Measurements from ENCODE around the gene CHD6. TPM values are rescaled to one million over a fixed set of nuclear protein-coding genes. Genes with fewer than 3 reads are reported as not detected.

Gene CHD6
- total RNA-seq, 1 experiment from 2014 or later = 26.6 TPM

DNA sequence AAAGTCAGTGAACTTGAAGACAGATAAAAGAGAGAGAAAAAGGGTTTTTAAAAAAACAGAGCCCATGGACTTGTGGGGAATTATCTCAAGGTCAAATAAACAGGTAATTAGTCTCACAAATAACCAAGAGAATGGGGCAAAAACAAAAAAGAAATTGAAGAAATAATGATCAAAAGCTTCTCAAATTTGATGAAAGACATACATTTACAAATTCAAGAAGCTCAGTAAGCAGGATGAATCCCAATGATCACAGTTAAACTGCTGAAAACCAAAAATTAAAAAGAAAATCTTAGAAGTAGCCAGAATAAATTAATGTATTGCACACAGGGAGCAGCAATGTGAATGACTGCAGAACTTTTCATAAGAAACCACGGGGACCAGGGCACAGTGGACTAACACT, 139.1 kb downstream of the CHD6 start (continued):
- TF ChIP-seq FOSL1 (IDR thresholded peaks at IDR 0.05; ENCODE audit: low read depth) (no peak), ATF3 (IDR thresholded peaks at IDR 0.05) (no peak), CBX3 (IDR thresholded peaks at IDR 0.05; ENCODE audit: low read depth) (no peak), CEBPB (IDR thresholded peaks at IDR 0.05; ENCODE audit: low read depth) (no peak)

DNA sequence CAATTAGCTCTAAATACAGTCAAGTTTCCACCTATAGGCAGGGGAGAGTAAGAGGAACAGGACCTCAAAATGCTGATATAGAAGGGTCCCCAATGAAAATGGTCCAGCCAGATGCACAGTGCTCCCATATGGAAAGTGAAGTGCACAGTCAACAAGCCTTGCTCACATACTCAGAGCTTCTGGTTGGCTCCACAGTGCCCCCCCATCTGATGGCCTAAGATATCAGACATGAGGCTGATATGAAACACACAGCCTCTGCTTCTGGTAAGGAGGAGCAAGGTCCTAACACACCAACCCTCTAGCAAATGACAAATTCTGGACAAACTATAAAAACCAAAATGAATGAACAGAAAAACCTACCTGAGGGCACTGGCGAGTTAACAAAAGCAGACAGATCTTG, 140.2 kb downstream of the CHD6 start:
- TF ChIP-seq RAD21 (IDR thresholded peaks at IDR 0.05; ENCODE audit: low read depth) (no peak), SP1 (IDR thresholded peaks at IDR 0.05; ENCODE audit: low read depth) (no peak), SIN3A (IDR thresholded peaks at IDR 0.05; ENCODE audit: low read depth) (no peak), EGR1 (IDR thresholded peaks at IDR 0.05; ENCODE audit: low read depth) (no peak), YY1 (IDR thresholded peaks at IDR 0.05; ENCODE audit: extremely low read depth, insufficient replicate concordance, low read depth, low read length) (no peak), EZH2 (IDR thresholded peaks at IDR 0.05) (no peak), ELF1 (IDR thresholded peaks at IDR 0.05; ENCODE audit: borderline replicate concordance, low read depth) (no peak), JUND (IDR thresholded peaks at IDR 0.05) (no peak), ZFX (IDR thresholded peaks at IDR 0.05) (no peak), ZNF274 (IDR thresholded peaks at IDR 0.05; ENCODE audit: low read depth, low read length) (no peak)
- TF ChIP-seq, protein P1, sequence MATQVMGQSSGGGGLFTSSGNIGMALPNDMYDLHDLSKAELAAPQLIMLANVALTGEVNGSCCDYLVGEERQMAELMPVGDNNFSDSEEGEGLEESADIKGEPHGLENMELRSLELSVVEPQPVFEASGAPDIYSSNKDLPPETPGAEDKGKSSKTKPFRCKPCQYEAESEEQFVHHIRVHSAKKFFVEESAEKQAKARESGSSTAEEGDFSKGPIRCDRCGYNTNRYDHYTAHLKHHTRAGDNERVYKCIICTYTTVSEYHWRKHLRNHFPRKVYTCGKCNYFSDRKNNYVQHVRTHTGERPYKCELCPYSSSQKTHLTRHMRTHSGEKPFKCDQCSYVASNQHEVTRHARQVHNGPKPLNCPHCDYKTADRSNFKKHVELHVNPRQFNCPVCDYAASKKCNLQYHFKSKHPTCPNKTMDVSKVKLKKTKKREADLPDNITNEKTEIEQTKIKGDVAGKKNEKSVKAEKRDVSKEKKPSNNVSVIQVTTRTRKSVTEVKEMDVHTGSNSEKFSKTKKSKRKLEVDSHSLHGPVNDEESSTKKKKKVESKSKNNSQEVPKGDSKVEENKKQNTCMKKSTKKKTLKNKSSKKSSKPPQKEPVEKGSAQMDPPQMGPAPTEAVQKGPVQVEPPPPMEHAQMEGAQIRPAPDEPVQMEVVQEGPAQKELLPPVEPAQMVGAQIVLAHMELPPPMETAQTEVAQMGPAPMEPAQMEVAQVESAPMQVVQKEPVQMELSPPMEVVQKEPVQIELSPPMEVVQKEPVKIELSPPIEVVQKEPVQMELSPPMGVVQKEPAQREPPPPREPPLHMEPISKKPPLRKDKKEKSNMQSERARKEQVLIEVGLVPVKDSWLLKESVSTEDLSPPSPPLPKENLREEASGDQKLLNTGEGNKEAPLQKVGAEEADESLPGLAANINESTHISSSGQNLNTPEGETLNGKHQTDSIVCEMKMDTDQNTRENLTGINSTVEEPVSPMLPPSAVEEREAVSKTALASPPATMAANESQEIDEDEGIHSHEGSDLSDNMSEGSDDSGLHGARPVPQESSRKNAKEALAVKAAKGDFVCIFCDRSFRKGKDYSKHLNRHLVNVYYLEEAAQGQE (IDR thresholded peaks at IDR 0.05; ENCODE audit: low read depth) = no peak
- TF ChIP-seq, protein P2, sequence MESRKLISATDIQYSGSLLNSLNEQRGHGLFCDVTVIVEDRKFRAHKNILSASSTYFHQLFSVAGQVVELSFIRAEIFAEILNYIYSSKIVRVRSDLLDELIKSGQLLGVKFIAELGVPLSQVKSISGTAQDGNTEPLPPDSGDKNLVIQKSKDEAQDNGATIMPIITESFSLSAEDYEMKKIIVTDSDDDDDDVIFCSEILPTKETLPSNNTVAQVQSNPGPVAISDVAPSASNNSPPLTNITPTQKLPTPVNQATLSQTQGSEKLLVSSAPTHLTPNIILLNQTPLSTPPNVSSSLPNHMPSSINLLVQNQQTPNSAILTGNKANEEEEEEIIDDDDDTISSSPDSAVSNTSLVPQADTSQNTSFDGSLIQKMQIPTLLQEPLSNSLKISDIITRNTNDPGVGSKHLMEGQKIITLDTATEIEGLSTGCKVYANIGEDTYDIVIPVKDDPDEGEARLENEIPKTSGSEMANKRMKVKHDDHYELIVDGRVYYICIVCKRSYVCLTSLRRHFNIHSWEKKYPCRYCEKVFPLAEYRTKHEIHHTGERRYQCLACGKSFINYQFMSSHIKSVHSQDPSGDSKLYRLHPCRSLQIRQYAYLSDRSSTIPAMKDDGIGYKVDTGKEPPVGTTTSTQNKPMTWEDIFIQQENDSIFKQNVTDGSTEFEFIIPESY (IDR thresholded peaks at IDR 0.05; ENCODE audit: extremely low read depth, insufficient replicate concordance, low read length) = no peak
- DNase-seq (ENCODE audit: low read depth, low spot score) = no peak
- H2AFZ ChIP-seq (ENCODE audit: low read depth, low read length, poor library complexity, severe bottlenecking) = no peak overlapping the region
- ChIA-PET RAD21 (ENCODE audit: low non-redundant PET in 1 of 2, low total read pairs in 2 of 2, uncharacterized antibody in 2 of 2, unreplicated experiment in 2 of 2) (no interaction called here), POLR2A (no interaction called here), CTCF (no interaction called here)
- no peak overlapping the region for H3K4me2 ChIP-seq (ENCODE audit: low read length)
- no peaks in the 10 kb centered on the region for H3K79me2 ChIP-seq (ENCODE audit: insufficient read depth, low read length)
- H3K4me3 ChIP-seq (replicated peaks in 1 of 2; ENCODE audit: low read depth in 1 of 2, low read length in 2 of 2) = no peak overlapping the region
- no peaks in the 10 kb centered on the region for H3K27me3 ChIP-seq (ENCODE audit: insufficient read depth, low read length)
- no peak for ATAC-seq
- BruUV-seq (replicated peaks) = no TSS peak
- no peaks in the 10 kb centered on the region for H3K4me1 ChIP-seq (ENCODE audit: control insufficient read depth in 1 of 2, insufficient read depth in 2 of 2, low read length in 2 of 2)
- no peaks in the 10 kb centered on the region for H3K9me3 ChIP-seq (ENCODE audit: control insufficient read depth in 1 of 2, insufficient read depth in 1 of 2, low read depth in 1 of 2, low read length in 2 of 2)
- no peak overlapping the region for H3K9ac ChIP-seq (ENCODE audit: low read length)
- H3K9me2 ChIP-seq (ENCODE audit: insufficient read depth) = no peaks in the 10 kb centered on the region
- H3K36me3 ChIP-seq (ENCODE audit: control insufficient read depth in 1 of 2, insufficient read depth in 2 of 2, low read length in 2 of 2) = no peaks in the 10 kb centered on the region; a peak in 1 of 4 replicates
- H4K20me1 ChIP-seq (ENCODE audit: insufficient read depth) = no peaks in the 10 kb centered on the region
- no peak overlapping the region for H3K27ac ChIP-seq (ENCODE audit: low read depth, low read length)
- intact Hi-C loops (cut with micrococcal nuclease) = no loop called here

Measured in HCT116 (cell line).